Femur (tissue), 1 donor: ENCODE results near the gene SMYD4.
"Not testable (repeated sequence)": the region's sequence is repeated elsewhere in the genome, so short reads cannot be mapped to it uniquely, and the experiment has no call there.

ENCODE experiments used
- DNase-seq: peaks from one replicate; pipeline ENCODE4 v3.0.0-alpha.2; 2017

Gene SMYD4

DNA sequence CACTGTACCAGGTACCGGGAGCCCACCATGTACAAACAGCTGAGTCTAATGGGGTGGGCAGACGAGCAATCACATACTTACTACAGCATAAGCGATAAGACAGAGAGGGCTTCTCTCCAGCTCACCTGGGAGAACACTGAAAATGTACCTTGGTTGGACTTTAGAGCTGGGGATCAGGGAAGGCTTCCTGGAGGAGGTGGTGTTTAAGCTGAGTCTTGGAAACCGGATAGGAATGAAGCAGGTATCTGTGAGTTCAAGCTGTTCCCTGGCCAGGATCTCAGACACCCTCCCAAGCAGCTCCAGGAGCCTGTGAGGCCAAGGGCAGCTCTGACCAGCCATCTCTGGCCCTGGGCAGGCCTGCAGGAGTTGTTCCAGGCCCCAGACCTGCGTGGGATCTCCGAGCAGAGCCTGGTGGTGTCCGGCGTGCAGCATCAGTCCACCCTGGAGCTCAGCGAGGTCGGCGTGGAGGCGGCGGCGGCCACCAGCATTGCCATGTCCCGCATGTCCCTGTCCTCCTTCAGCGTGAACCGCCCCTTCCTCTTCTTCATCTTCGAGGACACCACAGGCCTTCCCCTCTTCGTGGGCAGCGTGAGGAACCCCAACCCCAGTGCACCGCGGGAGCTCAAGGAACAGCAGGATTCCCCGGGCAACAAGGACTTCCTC lies 75.8 kb downstream of the SMYD4 start:
- DNase-seq, result no peak

DNA sequence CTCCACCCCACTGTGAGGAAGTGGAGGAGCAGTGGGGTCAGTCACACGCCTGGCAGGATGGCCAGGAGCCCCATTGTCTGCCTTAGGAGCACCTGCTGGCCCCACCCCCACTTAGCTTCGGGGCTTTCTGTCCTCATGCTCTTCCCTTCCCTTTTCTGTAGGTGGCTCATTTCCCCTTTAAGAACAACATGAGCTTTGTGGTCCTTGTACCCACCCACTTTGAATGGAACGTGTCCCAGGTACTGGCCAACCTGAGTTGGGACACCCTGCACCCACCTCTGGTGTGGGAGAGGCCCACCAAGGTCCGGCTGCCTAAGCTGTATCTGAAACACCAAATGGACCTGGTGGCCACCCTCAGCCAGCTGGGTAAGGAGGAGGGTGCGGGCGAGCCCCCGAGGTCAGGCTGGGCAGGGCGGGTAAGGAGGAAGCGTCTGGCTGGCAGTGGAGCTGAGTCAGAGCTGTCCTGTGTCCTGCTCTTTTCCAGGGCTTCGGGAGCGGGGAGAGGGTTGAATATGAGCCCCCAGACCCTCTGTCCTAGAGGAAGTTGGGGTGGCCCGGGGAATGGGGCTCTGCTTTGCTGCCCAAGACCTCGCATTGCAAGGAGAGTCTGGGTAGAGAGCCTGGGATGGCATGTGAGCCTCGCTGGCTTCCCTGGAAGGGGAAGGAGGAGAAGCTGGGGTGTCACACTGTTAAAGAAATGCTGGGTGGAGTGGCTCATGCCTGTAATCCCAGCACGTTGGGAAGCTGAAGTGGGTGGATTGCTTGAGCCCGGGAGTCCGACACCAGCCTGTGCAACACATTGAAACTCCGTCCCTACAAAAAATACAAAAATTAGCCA lies 77.1 kb downstream of the SMYD4 start:
- DNase-seq, result peak; percentile 29

DNA sequence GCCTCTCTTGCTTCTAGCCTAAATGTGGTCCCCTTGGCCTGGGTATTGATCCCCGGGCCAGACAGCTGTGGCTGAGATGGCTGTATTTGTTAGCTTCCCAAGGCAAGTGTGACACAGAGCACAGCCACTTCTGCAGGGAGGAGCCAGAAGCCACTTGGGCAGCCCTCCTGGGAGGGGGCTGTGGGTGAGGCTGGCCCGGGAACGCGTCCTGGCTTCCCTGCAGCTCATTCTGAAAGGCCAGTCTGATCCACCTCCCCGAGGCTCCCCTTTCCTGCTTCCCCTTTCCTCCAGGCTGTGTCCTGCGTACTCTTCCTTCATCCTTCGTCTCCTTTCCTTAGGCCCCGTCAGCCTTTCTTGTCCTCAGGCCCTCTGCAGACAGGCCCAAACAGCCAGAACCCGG lies 79.1 kb downstream of the SMYD4 start:
- DNase-seq, result no peak

DNA sequence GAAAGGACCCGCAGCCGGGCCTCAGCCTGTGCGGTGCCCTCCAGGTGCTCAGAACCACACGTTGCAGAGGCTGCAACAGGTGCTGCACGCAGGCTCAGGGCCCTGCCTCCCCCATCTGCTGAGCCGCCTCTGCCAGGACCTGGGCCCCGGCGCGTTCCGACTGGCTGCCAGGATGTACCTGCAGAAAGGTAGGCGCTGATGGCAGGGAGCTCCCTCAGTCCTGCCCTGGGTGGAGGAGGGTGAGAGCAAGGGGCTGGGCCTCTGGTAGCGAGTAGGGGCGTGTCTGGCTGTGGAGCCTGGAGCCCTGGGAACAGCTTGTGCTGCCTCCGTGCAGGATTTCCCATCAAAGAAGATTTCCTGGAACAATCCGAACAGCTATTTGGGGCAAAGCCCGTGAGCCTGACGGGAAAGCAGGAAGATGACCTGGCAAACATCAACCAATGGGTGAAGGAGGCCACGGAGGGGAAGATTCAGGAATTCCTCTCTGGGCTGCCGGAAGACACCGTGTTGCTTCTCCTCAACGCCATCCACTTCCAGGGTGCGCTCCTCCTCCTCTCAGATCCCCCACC lies 82.6 kb downstream of the SMYD4 start:
- peak; percentile 33 for DNase-seq

DNA sequence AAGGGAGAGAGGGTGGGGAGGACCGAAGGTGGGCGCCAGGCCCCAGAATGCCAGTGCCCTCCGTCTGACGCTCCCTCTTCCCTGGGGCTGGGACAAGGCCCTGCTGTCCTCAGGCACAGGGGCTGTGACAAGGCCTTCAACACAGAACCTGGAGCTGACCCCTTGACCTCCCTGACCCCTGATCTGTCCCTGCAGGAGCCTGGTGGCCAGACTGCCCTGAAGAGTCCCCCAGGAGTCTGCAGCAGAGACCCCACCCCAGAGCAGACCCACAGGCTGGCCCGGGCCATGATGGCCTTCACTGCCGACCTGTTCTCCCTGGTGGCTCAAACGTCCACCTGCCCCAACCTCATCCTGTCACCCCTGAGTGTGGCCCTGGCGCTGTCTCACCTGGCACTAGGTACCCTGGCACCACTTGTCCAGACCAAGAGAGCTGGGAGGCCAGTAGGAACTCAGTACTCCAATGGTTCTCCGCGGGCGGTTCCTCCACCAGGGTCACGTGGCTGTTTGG lies 84.1 kb downstream of the SMYD4 start:
- no peak for DNase-seq

DNA sequence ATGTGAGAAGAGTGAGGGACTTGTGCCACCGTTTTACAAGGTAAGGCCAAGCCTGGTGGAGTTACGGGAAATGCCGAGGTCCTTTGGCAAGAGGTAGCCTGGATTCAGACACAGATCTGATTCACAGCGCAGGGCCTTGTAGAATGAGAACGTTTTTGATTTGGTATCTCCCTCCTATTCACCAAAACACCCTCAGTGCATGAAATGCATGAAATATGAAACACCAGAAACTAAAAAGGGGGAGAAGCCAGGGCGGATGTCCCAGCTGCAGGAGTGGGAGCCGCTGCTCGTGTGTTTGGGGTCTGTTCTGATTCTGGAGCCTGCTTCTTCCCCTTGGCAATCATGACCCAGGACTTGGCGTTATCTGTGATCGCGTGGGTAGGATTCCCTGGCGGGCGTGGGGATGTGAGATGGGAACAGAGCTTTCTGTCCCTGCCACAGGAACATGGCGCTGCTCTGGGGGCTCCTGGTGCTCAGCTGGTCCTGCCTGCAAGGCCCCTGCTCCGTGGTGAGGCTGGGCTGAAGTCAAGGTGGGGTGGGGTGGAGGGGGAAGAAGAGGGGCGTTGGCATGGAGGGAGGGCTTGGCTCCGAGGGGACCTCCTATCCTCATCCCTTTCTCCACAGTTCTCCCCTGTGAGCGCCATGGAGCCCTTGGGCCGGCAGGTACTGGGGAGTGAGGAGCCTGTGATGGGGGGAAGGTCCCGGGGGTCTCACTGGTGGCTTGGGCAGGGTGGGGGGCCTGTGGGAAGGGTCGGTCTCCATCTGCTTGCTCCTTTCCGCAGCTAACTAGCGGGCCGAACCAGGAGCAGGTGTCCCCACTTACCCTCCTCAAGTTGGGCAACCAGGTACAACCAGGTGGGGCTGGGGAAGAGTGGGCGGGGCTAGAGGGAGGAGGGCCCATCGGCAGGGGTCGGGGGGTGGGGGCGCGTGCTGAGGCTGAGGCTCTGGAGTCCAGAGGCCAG lies 84.9 kb downstream of the SMYD4 start:
- no peak for DNase-seq

DNA sequence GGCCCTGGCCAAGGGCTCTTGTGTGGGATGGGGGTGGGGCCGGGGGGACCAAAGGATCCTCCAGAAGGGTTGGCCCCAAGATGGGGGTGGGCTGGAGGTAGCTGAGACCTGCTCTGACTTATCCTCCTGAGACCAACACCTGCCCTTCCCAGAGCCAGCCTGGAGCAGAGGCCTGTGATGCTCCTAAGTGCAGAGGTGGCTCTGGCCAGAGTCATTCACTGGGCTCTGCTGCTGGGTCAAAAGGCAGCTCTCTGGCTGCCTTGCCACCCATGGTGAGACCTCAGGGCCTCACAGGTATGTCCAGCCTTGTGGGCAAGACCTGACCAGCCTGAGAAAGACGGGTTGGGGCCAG lies 86.6 kb downstream of the SMYD4 start:
- peak; percentile 18 for DNase-seq

DNA sequence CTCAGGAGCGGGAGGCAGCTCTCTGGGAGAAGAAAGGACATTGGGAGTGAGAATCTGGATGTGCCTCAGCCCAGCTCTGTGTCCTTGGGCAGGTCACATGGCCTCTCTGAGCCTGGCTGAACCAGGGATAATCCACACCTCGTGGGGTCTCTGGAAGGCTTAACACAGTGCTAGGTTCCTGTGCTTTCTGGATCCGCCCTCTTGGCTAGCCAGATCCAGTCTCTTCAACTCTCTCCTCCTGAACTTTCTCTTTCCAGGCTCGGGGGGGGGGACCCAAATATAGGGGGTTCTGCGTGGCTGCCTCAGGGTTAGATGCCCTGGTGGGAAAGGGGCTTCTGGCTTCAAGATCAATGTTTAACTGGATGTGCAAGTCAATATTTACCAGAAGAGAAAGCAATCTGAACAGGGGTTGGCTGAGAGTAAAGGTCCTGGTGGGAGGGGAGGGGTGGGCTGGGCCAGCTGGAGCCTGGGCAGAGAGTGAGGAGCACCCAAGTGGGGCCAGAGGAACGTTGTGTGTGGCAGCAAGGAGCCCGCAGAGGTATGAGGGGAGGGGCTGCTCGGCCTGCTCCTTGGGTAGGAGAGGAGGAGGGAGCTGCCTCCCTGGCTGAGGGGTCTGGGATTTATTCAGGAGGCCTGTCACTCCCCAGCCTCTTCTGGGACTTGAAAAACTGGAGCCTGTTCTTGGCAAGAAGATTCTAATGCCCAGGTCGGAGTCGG lies 87.2 kb downstream of the SMYD4 start, which contains the start of gene SERPINF2:
TSS of gene SERPINF2 (plus strand) at position 501 of the 717 bp plus-strand sequence. CDS start 2,125 bp downstream, outside the sequence.
- no peak for DNase-seq

DNA sequence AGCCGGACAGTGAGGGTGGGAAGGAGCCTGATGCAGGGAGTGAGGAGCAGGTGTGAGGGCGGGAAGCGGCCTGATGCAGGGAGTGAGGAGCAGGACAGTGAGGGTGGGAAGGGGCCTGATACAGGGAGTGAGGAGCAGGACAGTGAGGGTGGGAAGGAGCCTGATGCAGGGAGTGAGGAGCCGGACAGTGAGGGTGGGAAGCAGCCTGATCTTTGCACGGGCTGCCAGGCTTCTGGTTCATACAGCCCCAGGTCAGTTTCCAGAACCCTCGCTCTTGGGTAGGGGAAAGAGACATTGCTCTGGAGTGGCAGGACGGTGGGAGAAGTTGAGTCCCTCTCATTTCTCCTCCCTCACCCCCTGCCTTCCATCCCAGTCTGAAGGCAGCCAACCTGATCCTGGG lies 87.8 kb downstream of the SMYD4 start:
- DNase-seq, result not testable (repeated sequence)

DNA sequence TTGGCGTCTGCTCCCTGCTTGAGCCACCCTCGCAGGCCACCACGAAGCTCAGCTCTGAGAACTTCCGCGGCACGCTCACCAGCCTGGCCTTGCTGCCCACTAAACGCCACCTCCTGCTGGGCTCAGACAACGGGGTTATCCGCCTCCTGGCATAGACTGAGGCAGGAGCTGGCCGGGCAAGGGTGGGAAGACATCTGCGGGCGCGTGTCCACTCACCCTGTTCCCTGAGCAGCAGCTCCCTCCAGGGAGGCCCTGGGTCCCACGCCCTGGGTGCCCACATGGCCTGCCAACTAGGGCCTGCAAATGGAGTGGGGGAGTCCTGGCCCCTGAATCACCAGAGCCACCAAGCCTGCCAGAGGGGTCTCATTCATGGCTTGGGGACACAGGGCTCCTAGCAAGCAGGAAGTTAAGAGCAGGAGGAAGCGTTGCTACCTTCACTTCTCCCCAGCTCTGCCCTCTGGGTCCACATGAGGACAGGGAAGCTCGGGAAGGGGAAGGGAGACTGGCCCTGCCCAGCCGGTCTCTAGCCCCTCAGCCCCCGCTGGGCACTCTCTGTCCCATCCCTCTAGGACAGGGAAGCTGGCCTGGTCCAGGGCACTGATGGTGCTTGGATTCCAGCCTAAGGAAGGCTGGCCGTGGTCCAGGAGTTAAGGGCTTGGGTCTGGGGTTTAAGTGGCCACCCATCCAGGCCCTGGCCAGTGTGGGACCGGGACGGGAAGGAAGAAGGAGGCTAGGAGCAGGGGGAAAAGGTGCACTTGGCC lies 92.0 kb downstream of the SMYD4 start:
- no peak for DNase-seq

DNA sequence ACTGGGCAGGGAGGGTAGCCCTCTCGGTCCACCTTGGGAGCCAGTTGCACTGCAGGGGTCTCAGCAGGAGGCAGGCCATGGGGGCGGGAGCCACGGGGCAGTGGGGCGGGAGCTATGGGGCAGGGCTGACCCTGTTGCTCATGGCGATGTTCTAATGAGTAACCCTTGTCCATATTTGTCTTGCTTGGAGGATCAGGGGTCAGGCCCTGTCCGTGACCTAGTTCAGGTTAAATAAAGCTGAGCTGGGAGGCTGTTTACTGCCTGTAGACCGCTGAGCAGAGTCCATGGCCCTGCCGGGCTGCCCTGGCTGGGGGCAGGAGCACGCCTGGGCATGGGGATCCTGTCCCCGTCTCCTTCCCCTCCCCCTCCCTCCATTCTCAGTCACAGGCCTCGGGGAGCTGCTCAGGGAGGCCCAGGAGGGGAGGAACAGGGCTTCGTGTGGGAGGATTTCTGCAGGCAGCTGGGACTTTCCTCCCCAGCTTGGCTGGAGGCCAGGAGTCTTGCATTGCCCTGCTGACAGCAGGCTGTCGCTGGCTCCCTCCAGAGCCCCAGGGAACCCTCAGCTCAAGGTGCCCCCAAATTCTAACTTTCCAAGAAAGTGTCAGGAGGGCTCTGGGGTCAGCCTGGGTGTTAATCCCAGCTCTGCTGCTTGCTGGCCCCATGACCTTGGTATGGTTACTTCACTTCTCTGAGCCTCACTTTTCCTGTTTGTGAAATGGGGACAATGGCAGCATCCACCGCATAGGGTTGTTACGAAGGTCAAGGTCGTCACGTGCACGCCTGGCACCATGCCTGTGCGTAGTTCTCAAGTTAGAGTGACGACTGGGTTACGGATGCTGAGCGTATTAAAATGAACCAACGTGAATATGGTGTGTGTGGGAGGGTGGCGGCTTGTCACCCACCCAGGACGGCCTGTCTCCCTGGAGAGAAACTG lies 93.1 kb downstream of the SMYD4 start:
- DNase-seq, result peak; percentile 53

DNA sequence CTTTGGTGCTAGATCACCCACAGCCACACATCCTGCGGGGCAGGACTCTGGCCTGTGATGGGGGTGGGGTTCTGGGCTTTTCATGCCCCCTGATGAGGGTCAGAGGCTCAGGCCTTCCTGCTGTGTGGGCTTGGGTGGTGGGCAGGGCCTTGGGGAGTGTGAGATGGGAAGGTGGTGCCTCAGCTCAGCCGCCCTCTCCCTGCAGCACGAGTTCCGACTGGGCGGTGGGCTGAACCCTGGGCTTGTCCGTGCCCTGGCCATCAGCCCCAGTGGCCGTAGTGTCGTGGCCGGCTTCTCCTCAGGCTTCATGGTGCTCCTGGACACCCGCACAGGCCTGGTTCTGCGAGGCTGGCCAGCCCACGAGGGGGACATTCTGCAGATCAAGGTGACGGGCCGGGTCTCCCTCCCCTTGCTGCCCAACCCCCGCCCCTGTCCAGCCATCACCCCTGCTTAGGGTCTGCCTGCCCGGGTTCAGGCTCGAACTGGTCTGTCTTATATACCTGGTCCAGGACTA lies 93.8 kb downstream of the SMYD4 start:
- no peak for DNase-seq

DNA sequence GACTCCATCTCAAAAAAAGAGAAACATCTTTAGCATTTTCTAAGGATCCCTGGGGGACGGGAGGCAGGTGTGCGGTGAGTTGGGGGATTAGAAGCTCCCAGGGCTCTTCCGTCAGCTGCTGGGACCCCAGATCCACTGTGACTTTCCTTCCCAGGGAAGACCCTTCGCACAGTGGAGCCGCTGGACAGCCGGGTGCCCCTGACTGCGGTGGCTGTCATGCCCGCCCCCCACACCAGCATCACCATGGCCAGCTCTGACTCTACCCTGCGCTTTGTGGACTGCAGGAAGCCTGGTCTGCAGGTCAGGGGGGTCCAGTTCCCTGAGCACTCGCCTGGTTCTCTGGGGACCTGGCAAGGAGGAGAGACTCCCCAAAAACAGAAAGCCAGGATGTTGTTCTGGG lies 94.3 kb downstream of the SMYD4 start:
- DNase-seq, result no peak

DNA sequence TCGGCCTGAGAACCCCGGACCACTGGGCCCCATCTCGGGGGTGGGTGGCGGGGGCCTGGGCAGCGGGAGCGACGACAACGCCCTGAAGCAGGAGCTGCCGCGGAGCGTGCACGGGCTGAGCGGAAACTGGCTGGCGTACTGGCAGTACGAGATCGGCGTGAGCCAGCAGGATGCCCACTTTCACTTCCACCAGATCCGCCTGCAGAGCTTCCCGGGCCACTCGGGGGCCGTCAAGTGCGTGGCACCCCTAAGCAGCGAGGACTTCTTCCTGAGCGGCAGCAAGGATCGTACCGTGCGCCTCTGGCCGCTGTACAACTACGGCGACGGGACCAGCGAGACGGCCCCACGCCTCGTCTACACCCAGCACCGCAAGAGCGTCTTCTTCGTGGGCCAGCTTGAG lies 95.9 kb downstream of the SMYD4 start:
- DNase-seq, result no peak

DNA sequence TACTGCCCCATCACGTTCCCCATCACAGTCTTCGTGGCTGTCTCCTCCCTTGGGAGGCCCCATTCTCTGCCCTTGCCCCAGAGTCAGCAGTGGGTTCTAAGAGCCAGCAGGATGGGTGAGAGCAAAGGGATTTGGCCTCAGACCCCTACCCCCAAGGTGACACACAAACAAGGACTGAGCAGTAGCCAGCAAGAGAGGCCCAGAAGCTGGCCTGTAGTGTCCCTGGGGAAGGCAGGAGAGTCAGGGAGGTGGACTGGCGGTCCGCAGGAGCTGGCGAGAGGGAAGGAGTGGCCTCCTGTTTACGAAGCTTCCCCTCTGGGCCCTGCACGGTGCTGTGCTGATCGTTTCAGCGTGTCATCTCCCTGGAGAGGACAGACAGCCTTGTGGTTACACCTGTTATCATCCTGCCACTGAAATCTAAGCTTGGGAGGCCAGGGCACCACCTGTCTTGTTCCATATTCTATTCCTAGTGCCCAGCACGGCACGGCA lies 96.8 kb downstream of the SMYD4 start:
- DNase-seq, result no peak

DNA sequence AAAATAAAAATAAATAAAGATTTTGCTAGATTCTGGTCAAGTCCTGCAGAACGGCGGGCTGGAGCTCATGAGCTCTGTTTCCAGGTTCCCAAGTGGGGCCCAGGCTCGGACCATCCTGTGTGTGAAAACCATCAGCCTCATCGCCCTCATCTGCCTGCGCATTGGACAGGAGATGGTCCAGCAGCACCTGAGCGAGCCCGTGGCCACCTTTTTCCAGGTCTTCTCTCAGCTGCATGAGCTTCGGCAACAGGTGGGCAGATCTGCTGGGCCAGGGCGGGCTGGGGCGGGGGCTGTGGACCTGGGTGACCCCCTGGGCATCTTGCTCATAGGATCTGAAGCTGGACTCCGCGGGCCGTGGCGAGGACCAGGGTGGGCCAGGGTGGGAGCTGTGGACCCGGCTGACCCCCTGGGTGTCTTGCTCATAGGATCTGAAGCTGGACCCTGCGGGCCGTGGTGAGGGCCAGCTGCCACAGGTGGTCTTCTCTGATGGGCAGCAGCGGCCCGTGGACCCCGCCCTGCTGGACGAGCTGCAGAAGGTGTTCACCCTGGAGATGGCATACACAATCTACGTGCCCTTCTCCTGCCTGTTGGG lies 97.4 kb downstream of the SMYD4 start:
- DNase-seq, result no peak

DNA sequence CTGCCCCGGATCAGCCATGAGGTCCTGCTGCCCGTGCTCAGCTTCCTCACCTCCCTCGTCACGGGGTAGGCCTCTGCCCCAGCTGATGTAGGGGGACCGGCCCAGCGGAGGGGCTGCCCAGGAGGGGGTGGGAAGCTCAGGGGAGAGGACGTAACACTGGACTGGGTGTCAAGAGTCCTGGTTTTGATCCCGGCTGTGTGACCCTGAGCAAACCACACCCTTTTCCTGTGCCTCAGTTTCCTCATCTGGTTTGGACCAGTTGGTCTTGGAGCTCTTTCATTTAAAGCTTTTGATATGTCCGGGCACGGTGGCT lies 98.6 kb downstream of the SMYD4 start:
- no peak for DNase-seq

DNA sequence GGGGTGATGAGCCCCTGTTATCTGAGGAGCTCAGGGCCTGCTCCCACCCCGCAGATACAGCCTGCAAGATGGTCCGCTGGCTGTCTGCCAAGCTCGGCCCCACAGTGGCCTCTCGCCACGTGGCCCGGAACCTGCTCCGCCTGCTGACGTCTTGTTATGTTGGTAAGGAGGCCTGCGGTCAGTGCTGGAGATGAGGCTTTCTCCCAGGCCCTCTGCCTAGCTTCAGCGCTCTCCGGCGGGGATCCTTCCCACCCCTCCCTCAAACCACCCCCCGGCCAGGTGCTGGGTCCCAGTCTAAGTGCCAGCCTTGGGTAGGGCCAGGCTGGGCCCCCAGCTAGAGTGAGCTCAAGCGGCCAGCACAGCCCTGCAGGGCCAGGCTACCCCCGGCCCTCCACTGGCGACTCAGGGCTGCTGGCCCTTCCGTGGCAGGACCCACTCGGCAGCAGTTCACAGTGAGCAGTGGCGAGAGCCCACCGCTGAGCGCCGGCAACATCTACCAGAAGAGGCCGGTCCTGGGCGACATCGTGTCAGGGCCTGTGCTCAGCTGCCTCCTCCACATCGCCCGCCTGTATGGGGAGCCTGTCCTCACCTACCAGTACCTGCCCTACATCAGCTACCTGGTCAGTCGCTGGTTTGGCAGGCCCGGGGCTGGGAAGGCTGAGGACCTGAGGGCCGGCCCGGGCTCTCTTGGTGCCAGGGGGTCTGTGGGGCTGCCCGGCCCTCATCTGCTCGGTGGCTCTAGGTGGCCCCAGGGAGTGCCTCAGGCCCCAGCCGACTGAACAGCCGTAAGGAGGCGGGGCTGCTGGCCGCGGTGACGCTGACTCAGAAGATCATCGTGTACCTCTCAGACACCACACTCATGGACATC lies 99.1 kb downstream of the SMYD4 start:
- peak; percentile 90 for DNase-seq
